Muscle of leg (tissue), 11 donors: ENCODE results near the gene CMAS. TPM values are rescaled to one million over a fixed set of nuclear protein-coding genes. Genes with fewer than 3 reads are reported as not detected.
"Not testable (repeated sequence)": the region's sequence is repeated elsewhere in the genome, so short reads cannot be mapped to it uniquely, and the experiment has no call there.

Source experiments
- DNase-seq: peaks from one replicate; pipeline ENCODE4 v3.0.0; 2013
- H3K27ac ChIP-seq: one replicate; pipeline ENCODE4 v1.5.1; 2013; ENCODE audit warnings: mild to moderate bottlenecking, low read length, control low read depth
- H3K27me3 ChIP-seq: one replicate; pipeline ENCODE4 v1.6.1; 2013; ENCODE audit warnings: low read length; ENCODE audit not compliant: control insufficient read depth, insufficient read depth
- H3K36me3 ChIP-seq: one replicate; pipeline ENCODE4 v1.6.1; 2013; ENCODE audit warnings: low read length; ENCODE audit not compliant: control insufficient read depth, insufficient read depth
- H3K4me1 ChIP-seq: one replicate; pipeline ENCODE4 v1.6.1; 2013; ENCODE audit warnings: low read length; ENCODE audit not compliant: control insufficient read depth, insufficient read depth
- H3K4me3 ChIP-seq: one replicate; pipeline ENCODE4 v1.5.1; 2013; ENCODE audit warnings: low read length, control low read depth
- H3K9me3 ChIP-seq: replicated peaks from 2 replicates; pipeline ENCODE4 v1.6.1; 2013; ENCODE audit warnings: low read depth, low read length; ENCODE audit not compliant: control insufficient read depth
- WGBS: methylation state at CpG from one replicate; pipeline ENCODE4 v1.1.5; 2013; ENCODE audit warnings: missing lambda C conversion rate; ENCODE audit not compliant: insufficient coverage; 5-methylcytosine and 5-hydroxymethylcytosine counted together
- polyA plus RNA-seq, 8 donors: library from polyadenylated mRNA; unstranded; fragments of 120-200 nt; gene quantifications; one replicate each; pipeline versions ENCODE4 v1.2.1 to v1.2.3, GENCODE V29; 2013; ENCODE audit warnings: inconsistent platforms in 1 of 8, low replicate concordance in 1 of 8; ENCODE audit not compliant: insufficient read length in 8 of 8, insufficient read depth in 1 of 8
- total RNA-seq: library from RNA; stranded (reverse); fragments of 120-200 nt; gene quantifications from one replicate; pipeline ENCODE4 v1.2.4, GENCODE V29; 2013

The CMAS gene
- total and polyA plus RNA-seq, 9 donors = 20.1 to 35.2 (median 30.9) TPM

- H3K27me3 ChIP-seq = no peaks in the 10 kb centered on the region
- H3K4me3 ChIP-seq = no peak overlapping the region
- DNase-seq = no peak
- no peaks in the 10 kb centered on the region for H3K36me3 ChIP-seq
- no peak overlapping the region for H3K27ac ChIP-seq
- H3K4me1 ChIP-seq = no peaks in the 10 kb centered on the region
- H3K9me3 ChIP-seq = no peaks in the 10 kb centered on the region
Measured at GRCh38 chr12:22016982-22017381, 29.0 kb upstream of the CMAS start.

DNA sequence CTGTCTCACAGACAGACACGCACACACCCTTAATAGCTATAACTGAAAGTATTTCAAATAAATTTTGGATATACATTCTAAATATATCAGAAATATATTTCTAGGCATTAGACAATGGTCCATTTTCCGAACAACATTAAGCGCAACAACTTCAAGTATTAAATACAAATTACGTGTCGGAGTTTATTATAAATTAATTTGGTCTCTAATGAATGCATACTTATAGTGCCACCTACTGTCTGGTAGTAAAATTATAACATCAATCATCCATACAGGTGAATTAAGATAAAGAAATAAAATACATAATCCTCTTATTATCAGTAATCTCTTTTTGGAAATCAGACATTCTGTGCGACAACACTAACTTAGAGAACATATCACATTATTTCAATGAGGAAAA lies 27.2 kb upstream of the CMAS start:
- DNase-seq = peak; percentile 15
- no CpG with 5 or more reads among the region's 6 CpGs for WGBS

GRCh38 chr12:22023489-22023888 lies 22.5 kb upstream of the CMAS start:
- not testable (repeated sequence) for H3K9me3 ChIP-seq, DNase-seq, H3K27ac ChIP-seq, H3K4me1 ChIP-seq, H3K27me3 ChIP-seq, H3K4me3 ChIP-seq, H3K36me3 ChIP-seq

More for the DNA sequence above, 27.2 kb upstream of the CMAS start:
- Histone ChIP-seq H3K36me3 (no peaks in the 10 kb centered on the region), H3K9me3 (peaks cover 3% of the 10 kb centered on the region), H3K4me1 (no peaks in the 10 kb centered on the region), H3K27me3 (no peaks in the 10 kb centered on the region), H3K4me3 (no peak overlapping the region), H3K27ac (no peak overlapping the region)

DNA sequence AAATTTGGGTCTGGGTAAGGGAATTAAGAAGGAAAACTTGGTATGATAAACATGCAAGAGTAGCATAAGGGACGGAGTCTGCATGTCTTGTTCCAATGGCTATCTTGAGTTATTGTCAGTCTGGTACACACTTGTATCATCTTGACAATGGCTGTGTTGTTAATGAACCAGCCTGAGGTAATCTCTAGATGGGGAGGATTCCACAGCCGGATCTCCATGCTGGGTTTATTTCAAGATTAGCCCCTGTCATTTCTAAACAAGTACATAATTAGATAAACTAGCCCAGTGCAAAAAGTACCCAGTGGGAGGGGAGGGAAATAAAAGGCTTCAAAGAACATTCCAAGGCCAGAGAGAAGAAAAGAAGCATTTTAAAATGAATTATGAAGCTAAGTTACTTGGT lies 16.5 kb upstream of the CMAS start:
- no peaks in the 10 kb centered on the region for H3K4me1 ChIP-seq
- H3K36me3 ChIP-seq = no peaks in the 10 kb centered on the region
- no CpG with 5 or more reads among the region's 2 CpGs for WGBS
- DNase-seq = no peak
- no peaks in the 10 kb centered on the region for H3K9me3 ChIP-seq
- H3K27me3 ChIP-seq = no peaks in the 10 kb centered on the region
- H3K4me3 ChIP-seq = no peak overlapping the region
- H3K27ac ChIP-seq = no peak overlapping the region

DNA sequence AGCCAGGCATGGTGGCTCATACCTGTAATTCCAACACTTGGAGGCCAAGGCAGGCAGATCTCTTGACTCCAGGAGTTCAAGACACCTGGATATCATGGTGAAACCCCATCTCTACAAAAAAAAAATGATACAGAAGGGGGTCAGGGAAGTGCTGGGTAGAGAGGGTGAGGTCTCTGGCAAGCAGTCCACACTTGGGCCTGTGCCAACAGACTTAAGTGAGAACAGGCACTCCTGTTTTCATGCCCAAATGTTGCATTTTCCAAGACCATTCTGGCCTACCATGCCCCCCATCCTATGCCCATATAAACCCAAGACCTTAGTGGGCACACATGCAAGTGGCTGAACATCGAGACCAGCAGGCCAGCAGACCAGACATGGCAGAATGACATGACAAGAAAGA lies 16.0 kb upstream of the CMAS start:
- Histone ChIP-seq H3K36me3 (no peaks in the 10 kb centered on the region), H3K27me3 (no peaks in the 10 kb centered on the region), H3K27ac (no peak overlapping the region), H3K4me3 (no peak overlapping the region), H3K9me3 (no peaks in the 10 kb centered on the region), H3K4me1 (no peaks in the 10 kb centered on the region)
- no CpG with 5 or more reads among the region's 1 CpG for WGBS
- no peak for DNase-seq

DNA sequence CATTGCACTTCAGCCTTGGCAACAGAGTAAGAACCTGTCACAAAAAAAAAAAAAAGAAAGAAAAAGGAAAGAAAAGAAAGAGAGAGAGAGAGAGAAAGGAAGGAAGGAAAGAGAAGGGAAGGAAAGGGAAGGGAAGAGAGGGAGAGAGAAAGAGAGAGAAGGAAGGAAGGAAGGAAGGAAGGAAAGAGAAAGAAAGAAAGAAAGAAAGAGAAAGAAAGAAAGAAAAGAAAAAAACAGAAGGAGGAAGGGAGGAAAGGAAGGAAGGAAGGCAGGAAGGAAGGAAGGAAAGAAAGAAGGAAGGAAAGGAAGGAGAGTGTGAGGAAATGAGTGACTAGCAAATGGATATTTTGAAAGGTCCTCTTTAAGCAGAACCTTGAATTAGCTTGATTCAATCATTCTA lies 13.3 kb upstream of the CMAS start:
- no peaks in the 10 kb centered on the region for H3K9me3 ChIP-seq
- H3K4me1 ChIP-seq = no peaks in the 10 kb centered on the region
- H3K27ac ChIP-seq = no peak overlapping the region
- no peak for DNase-seq
- H3K4me3 ChIP-seq = no peak overlapping the region
- H3K27me3 ChIP-seq = no peaks in the 10 kb centered on the region
- no peaks in the 10 kb centered on the region for H3K36me3 ChIP-seq

GRCh38 chr12:22034709-22035506 lies 11.1 kb upstream of the CMAS start:
- peak; percentile 44 for DNase-seq
- WGBS = 80% methylated on average over 1 of the region's 4 CpGs
- Histone ChIP-seq H3K9me3 (no peaks in the 10 kb centered on the region), H3K4me3 (no peak overlapping the region), H3K27me3 (no peaks in the 10 kb centered on the region), H3K27ac (peak overlapping the region; percentile 13), H3K36me3 (no peaks in the 10 kb centered on the region), H3K4me1 (no peaks in the 10 kb centered on the region)

- H3K36me3 ChIP-seq = no peaks in the 10 kb centered on the region
- no peaks in the 10 kb centered on the region for H3K27me3 ChIP-seq
- no peaks in the 10 kb centered on the region for H3K4me1 ChIP-seq
- H3K27ac ChIP-seq = no peak overlapping the region
- H3K4me3 ChIP-seq = no peak overlapping the region
- H3K9me3 ChIP-seq = no peaks in the 10 kb centered on the region
- no peak for DNase-seq
- 96% methylated on average over 2 of the region's 3 CpGs for WGBS
Measured at GRCh38 chr12:22037947-22038346, 8.1 kb upstream of the CMAS start.

DNA sequence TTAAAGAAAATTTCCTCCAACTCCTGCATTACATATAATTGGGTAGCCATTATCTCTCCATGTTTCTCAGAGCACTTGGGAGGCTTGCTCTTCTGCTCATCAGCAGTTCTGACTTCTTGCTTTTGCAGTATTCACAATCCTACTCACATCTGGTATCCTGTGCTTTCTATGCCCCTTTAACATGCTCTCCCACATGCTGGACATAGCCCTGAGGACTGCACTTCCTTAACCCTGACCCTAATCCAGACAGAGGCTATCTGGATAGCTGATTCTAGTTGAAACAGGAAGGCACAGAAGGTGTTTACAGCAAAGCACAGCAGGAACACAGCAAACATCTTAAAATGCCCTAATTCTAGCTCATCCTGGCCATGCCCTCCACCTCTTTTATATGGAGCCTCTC lies 7.3 kb upstream of the CMAS start:
- no peak for DNase-seq
- Histone ChIP-seq H3K36me3 (no peaks in the 10 kb centered on the region), H3K9me3 (no peaks in the 10 kb centered on the region), H3K4me3 (no peak overlapping the region), H3K4me1 (no peaks in the 10 kb centered on the region), H3K27me3 (no peaks in the 10 kb centered on the region), H3K27ac (no peak overlapping the region)

DNA sequence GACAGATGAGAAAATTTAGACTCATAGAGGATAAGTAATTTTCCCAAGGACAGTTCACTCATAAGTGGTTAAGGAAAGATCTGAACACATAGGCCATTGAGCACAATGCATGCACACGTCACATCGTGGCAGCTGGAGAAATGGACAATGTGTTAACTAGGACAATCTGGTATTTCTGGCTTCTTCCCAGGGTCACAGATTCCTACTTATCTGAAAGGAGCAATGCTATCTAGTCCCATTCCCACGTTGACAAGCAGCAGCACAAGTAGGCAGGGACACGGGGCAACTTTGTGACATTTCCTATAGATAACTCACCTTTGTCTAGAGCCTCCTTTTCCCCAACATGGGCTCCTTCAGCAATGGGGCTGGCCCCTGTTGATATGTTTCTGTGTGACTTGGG lies 6.7 kb upstream of the CMAS start:
- no peaks in the 10 kb centered on the region for H3K4me1 ChIP-seq
- no peak overlapping the region for H3K27ac ChIP-seq
- no peak for DNase-seq
- H3K4me3 ChIP-seq = no peak overlapping the region
- no CpG with 5 or more reads among the region's 4 CpGs for WGBS
- no peaks in the 10 kb centered on the region for H3K36me3 ChIP-seq
- no peaks in the 10 kb centered on the region for H3K9me3 ChIP-seq
- H3K27me3 ChIP-seq = no peaks in the 10 kb centered on the region
